Keratinocyte (primary cell): ENCODE measurements around the gene C20orf202. TPM values are rescaled to one million over a fixed set of nuclear protein-coding genes. Genes with fewer than 3 reads are reported as not detected.

Source experiments
- DNase-seq: peaks from one replicate; pipeline ENCODE4 v3.0.0-alpha.2; 2011; ENCODE audit warnings: low read depth, missing footprints, low spot score
- FAIRE-seq: peaks from 2 replicates; lab custom pipeline; 2011; peaks lifted over from hg19 to GRCh38; lab: Jason Lieb, UNC
- H2AFZ ChIP-seq: 2 replicates; pipeline ENCODE4 v1.6.0; 2012; ENCODE audit warnings: low read length, control low read depth, inconsistent platforms; ENCODE audit not compliant: control insufficient read depth
- H3K27ac ChIP-seq: 2 replicates; pipeline ENCODE4 v1.5.1; 2011; ENCODE audit warnings: low read length; ENCODE audit not compliant: control insufficient read depth, insufficient read depth
- H3K27me3 ChIP-seq: 3 replicates; pipeline ENCODE4 v1.6.0; 2011; ENCODE audit warnings: low read length; ENCODE audit not compliant: control insufficient read depth, insufficient read depth; ENCODE audit errors: extremely low read depth
- H3K36me3 ChIP-seq, 2 experiments: 2 replicates in 1 of 2; 3 replicates in 1 of 2; pipeline ENCODE4 v1.5.1; 2011; ENCODE audit warnings: low read length in 2 of 2, mild to moderate bottlenecking in 1 of 2; ENCODE audit not compliant: control insufficient read depth in 2 of 2, insufficient read depth in 2 of 2; ENCODE audit errors: extremely low read depth in 1 of 2
- H3K4me1 ChIP-seq: 3 replicates; pipeline ENCODE4 v1.5.1; 2011; ENCODE audit warnings: low read length; ENCODE audit not compliant: control insufficient read depth, insufficient read depth; ENCODE audit errors: extremely low read depth
- H3K4me2 ChIP-seq: 3 replicates; pipeline ENCODE4 v1.6.0; 2011; ENCODE audit warnings: low read depth, low read length; ENCODE audit not compliant: control insufficient read depth, insufficient read depth; ENCODE audit errors: extremely low read depth
- H3K4me3 ChIP-seq, 3 experiments: fragments of 200-600 bp in 1 of 3; sonication (generic) in 1 of 3; 2 replicates in 2 of 3; 3 replicates in 1 of 3; pipeline ENCODE4 v1.5.1; 2011 to 2016; ENCODE audit warnings: low read length in 3 of 3, mild to moderate bottlenecking in 3 of 3, control low read depth in 2 of 3, inconsistent platforms in 1 of 3, low read depth in 1 of 3, mixed read lengths in 1 of 3, mixed run types in 1 of 3, moderate library complexity in 1 of 3; ENCODE audit not compliant: control insufficient read depth in 2 of 3, insufficient read depth in 2 of 3; ENCODE audit errors: extremely low read depth in 1 of 3
- H3K79me2 ChIP-seq: 2 replicates; pipeline ENCODE4 v1.6.0; 2012; ENCODE audit warnings: low read length; ENCODE audit not compliant: control insufficient read depth, insufficient read depth
- H3K9ac ChIP-seq: 3 replicates; pipeline ENCODE4 v1.6.0; 2011; ENCODE audit warnings: low read length; ENCODE audit not compliant: control insufficient read depth, insufficient read depth; ENCODE audit errors: extremely low read depth
- H3K9me1 ChIP-seq: 3 replicates; pipeline ENCODE4 v1.6.0; 2011; ENCODE audit warnings: low read length; ENCODE audit not compliant: control insufficient read depth, insufficient read depth; ENCODE audit errors: extremely low read depth
- H3K9me3 ChIP-seq: 2 replicates; pipeline ENCODE4 v1.5.1; 2012; ENCODE audit warnings: low read depth, low read length; ENCODE audit not compliant: control insufficient read depth
- H4K20me1 ChIP-seq: 3 replicates; pipeline ENCODE4 v1.6.0; 2011; ENCODE audit warnings: low read length; ENCODE audit not compliant: control insufficient read depth, insufficient read depth; ENCODE audit errors: extremely low read depth
- EZH2 ChIP-seq: IDR thresholded peaks from one replicate; pipeline ENCODE4 v1.6.1; 2012; ENCODE audit warnings: inconsistent platforms, mild to moderate bottlenecking, low read length, moderate library complexity
- dilution Hi-C: fragments of 300-500 bp; cut with MboI; formaldehyde crosslinking; loops from one replicate; pipeline ENCODE4 v1.7.0; 2020; ENCODE audit warnings: low sequenced_read_pairs; ENCODE audit not compliant: extremely low pct_ligation_motif_present
- polyA plus RNA-seq, 5 experiments: library from polyadenylated mRNA; depleted of rRNA in 3 of 5; stranded (reverse) in 3 of 5; stranded (forward) in 1 of 5; unstranded in 1 of 5; fragments of >200 nt; gene quantifications; 1 replicate in 1 of 5; 2 replicates in 3 of 5; 3 replicates in 1 of 5; pipeline versions ENCODE4 v1.2.1 to v1.2.3, GENCODE V29; 2011 to 2012; ENCODE audit warnings: missing spikeins in 2 of 5, low read depth in 1 of 5, low replicate concordance in 1 of 5
- TF ChIP-seq, protein P1 (sequence below), 3 experiments: IDR thresholded peaks in 1 of 3; conservative IDR thresholded peaks in 1 of 3; optimal IDR thresholded peaks in 1 of 3; 2 replicates in 2 of 3; 3 replicates in 1 of 3; pipeline versions ENCODE3 to v1.5.1; 2011; ENCODE audit warnings: low read length in 3 of 3, mild to moderate bottlenecking in 3 of 3, moderate library complexity in 2 of 3, control low read depth in 1 of 3, inconsistent platforms in 1 of 3; ENCODE audit not compliant: insufficient read depth in 2 of 3; ENCODE audit errors: extremely low read depth in 1 of 3

Gene C20orf202
- polyA plus RNA-seq, 1 donor (not counting 4 experiments of a cell fraction or from before 2014, with no cell fraction given): not detected

DNA sequence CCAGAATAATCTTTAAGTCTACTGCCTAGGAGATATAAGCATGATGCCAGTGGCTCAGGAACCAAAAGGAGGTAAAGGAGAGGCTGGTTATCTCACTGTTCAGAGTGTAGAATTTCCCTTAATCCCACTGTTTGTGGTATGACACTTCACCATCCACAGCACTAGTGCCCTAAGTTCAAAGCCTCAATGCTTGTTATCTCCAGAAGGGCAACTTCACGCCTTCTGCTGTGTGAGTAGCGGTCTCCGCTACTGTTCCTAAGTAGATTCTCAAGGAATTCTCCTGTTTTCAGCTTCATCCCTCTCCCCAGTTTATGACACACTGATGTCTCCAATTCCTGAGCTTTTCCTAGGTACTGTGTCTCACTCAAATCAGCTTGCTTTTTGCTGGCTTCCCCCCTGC is 49.2 kb downstream of the C20orf202 start:
- Histone ChIP-seq H3K4me1 (no peaks in the 10 kb centered on the region), H3K27me3 (peaks cover 8% of the 10 kb centered on the region), H4K20me1 (no peaks in the 10 kb centered on the region), H3K9ac (no peak overlapping the region), H3K4me3 (no peak overlapping the region), H3K79me2 (no peaks in the 10 kb centered on the region), H3K36me3 (no peaks in the 10 kb centered on the region), H3K9me3 (no peaks in the 10 kb centered on the region), H3K27ac (no peak overlapping the region), H3K4me2 (no peak overlapping the region), H3K9me1 (no peaks in the 10 kb centered on the region), H2AFZ (no peak overlapping the region)
- DNase-seq (no peak), FAIRE-seq (no peak)
- dilution Hi-C loops: no loop called here
- no peak for TF ChIP-seq EZH2
- TF ChIP-seq, protein P1, sequence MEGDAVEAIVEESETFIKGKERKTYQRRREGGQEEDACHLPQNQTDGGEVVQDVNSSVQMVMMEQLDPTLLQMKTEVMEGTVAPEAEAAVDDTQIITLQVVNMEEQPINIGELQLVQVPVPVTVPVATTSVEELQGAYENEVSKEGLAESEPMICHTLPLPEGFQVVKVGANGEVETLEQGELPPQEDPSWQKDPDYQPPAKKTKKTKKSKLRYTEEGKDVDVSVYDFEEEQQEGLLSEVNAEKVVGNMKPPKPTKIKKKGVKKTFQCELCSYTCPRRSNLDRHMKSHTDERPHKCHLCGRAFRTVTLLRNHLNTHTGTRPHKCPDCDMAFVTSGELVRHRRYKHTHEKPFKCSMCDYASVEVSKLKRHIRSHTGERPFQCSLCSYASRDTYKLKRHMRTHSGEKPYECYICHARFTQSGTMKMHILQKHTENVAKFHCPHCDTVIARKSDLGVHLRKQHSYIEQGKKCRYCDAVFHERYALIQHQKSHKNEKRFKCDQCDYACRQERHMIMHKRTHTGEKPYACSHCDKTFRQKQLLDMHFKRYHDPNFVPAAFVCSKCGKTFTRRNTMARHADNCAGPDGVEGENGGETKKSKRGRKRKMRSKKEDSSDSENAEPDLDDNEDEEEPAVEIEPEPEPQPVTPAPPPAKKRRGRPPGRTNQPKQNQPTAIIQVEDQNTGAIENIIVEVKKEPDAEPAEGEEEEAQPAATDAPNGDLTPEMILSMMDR (optimal IDR thresholded peaks at IDR 0.05 in 1 of 3, IDR thresholded peaks at IDR 0.05 in 1 of 3, conservative IDR thresholded peaks at IDR 0.05 in 1 of 3; ENCODE audit: extremely low read depth in 1 of 3, insufficient read depth in 2 of 3, low read length in 3 of 3): no peak

DNA sequence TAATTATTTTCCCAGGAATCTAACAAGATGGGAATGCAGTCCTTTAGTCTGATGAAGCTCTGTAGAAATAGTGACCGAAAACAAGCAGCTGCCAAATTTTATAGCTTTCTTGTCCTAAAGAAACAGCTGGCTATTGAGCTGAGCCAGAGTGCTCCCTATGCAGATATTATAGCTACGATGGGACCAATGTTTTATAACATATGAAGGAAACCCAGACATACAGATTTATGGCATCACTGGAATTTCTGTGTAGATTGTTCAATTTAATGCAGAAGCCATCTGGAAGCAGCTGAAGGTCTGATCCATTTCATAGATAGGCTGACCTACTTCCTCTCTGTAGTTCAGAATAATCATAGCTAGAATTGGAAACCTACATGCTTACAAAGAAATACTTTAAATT is 51.0 kb downstream of the C20orf202 start:
- no peak for DNase-seq
- no peak overlapping the region for H3K4me3 ChIP-seq
- no peak for FAIRE-seq
- no peak overlapping the region for H3K4me2 ChIP-seq
- TF ChIP-seq, protein P1 (optimal IDR thresholded peaks at IDR 0.05 in 1 of 3, IDR thresholded peaks at IDR 0.05 in 1 of 3, conservative IDR thresholded peaks at IDR 0.05 in 1 of 3; ENCODE audit: extremely low read depth in 1 of 3, insufficient read depth in 2 of 3, low read length in 3 of 3): no peak
- TF ChIP-seq EZH2: no peak
- dilution Hi-C loops: no loop called here
- no peaks in the 10 kb centered on the region for H3K9me1 ChIP-seq
- peaks cover 8% of the 10 kb centered on the region for H3K27me3 ChIP-seq
- H3K36me3 ChIP-seq: no peaks in the 10 kb centered on the region
- no peak overlapping the region for H2AFZ ChIP-seq
- H4K20me1 ChIP-seq: no peaks in the 10 kb centered on the region
- H3K9ac ChIP-seq: no peak overlapping the region
- no peak overlapping the region for H3K27ac ChIP-seq
- no peaks in the 10 kb centered on the region for H3K4me1 ChIP-seq
- no peaks in the 10 kb centered on the region for H3K79me2 ChIP-seq
- no peaks in the 10 kb centered on the region for H3K9me3 ChIP-seq
